Fibroblast of villous mesenchyme (primary cell): ENCODE measurements around the gene ESPN. TPM values are rescaled to one million over a fixed set of nuclear protein-coding genes. Genes with fewer than 3 reads are reported as not detected.

Source experiments
- DNase-seq: peaks from one replicate; pipeline ENCODE4 v3.0.0-alpha.2; 2010; ENCODE audit warnings: low read depth
- H3K4me3 ChIP-seq: 2 replicates; pipeline ENCODE4 v1.5.1; 2011; ENCODE audit warnings: low read depth, mild to moderate bottlenecking, low read length
- CTCF ChIP-seq: IDR thresholded peaks from 2 replicates; pipeline ENCODE4 v1.5.1; 2012; ENCODE audit warnings: low read depth, mild to moderate bottlenecking, low read length; ENCODE audit not compliant: insufficient read depth
- total RNA-seq: library from RNA; depleted of rRNA; stranded (reverse); fragments of >200 nt; gene quantifications from 2 replicates; pipeline ENCODE4 v1.2.3, GENCODE V29; 2012

Gene ESPN
- total RNA-seq, 1 donor: not detected

- no peak for DNase-seq
- TF ChIP-seq CTCF: no peak
- no peak overlapping the region for H3K4me3 ChIP-seq
These were observed 37.2 kb downstream of the ESPN start for GRCh38 chr1:6461538-6462411.

- H3K4me3 ChIP-seq: no peak overlapping the region
- no peak for DNase-seq
- TF ChIP-seq CTCF: no peak
These were observed 38.0 kb downstream of the ESPN start for GRCh38 chr1:6462412-6463119.

- no peak overlapping the region for H3K4me3 ChIP-seq
- no peak for TF ChIP-seq CTCF
- DNase-seq: no peak
These were observed 38.5 kb downstream of the ESPN start for GRCh38 chr1:6463120-6463412.

GRCh38 chr1:6464514-6464836 is 39.9 kb downstream of the ESPN start:
- H3K4me3 ChIP-seq: no peak overlapping the region
- DNase-seq: no peak
- TF ChIP-seq CTCF: no peak

GRCh38 chr1:6464915-6465314 is 40.3 kb downstream of the ESPN start:
- DNase-seq: no peak
- H3K4me3 ChIP-seq: no peak overlapping the region
- TF ChIP-seq CTCF: no peak

- no peak for DNase-seq
- no peak for TF ChIP-seq CTCF
- H3K4me3 ChIP-seq: no peak overlapping the region
These were observed 41.0 kb downstream of the ESPN start for GRCh38 chr1:6465461-6466005.
